ENCODE data around the gene NEDD4.

NEDD4 gene

DNA sequence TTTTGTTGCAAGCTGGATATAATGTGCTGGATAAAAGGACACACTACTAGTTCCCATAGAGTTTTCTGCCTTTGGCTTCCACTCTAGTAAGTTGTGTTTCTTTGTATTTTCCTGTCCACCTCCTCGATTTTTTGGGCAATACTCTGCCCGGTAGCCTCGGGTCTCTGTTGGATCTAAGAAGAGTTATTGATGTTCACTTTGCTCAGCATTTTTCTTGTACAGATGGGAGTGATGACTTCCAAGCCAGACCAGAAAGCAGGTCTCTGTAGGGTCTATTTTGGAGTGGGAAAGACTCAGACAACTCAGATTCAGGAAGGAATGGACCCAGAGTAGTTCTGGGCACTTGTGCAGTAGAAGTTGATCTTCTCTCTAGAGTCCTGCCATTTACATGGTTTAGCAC is 214.5 kb downstream of the NEDD4 start:
- DNase-seq (ENCODE audit: low spot score), result no peak
